HEK293T (cell line): ENCODE data around the gene TLK2.
"Not testable (repeated sequence)": the region's sequence is repeated elsewhere in the genome, so short reads cannot be mapped to it uniquely, and the experiment has no call there.

Experiments used
- ARNT ChIP-seq: fragments of 450-650 bp; IDR thresholded peaks from 2 replicates; pipeline ENCODE4 v1.6.1; 2017; ENCODE audit warnings: mild to moderate bottlenecking
- BHLHE40 ChIP-seq: fragments of 450-650 bp; IDR thresholded peaks from 2 replicates; pipeline ENCODE4 v1.6.1; 2016; ENCODE audit warnings: mild to moderate bottlenecking, moderate library complexity, borderline replicate concordance
- ELF4 ChIP-seq: fragments of 450-650 bp; IDR thresholded peaks from 2 replicates; pipeline ENCODE4 v1.6.1; 2017; ENCODE audit warnings: antibody characterized with exemption
- FOXA1 ChIP-seq: fragments of 450-650 bp; IDR thresholded peaks from 2 replicates; pipeline ENCODE4 v1.6.1; 2016; ENCODE audit warnings: mild to moderate bottlenecking
- FOXK2 ChIP-seq: fragments of 450-650 bp; IDR thresholded peaks from 2 replicates; pipeline ENCODE4 v1.6.1; 2016; ENCODE audit warnings: mild to moderate bottlenecking
- FOXM1 ChIP-seq: fragments of 450-650 bp; IDR thresholded peaks from 2 replicates; pipeline ENCODE4 v1.6.1; 2017; ENCODE audit warnings: mild to moderate bottlenecking, borderline replicate concordance
- L3MBTL2 ChIP-seq: fragments of 450-650 bp; conservative IDR thresholded peaks from 2 replicates; pipeline ENCODE4 v1.6.1; 2016; ENCODE audit warnings: mild to moderate bottlenecking
- LEF1 ChIP-seq: fragments of 450-650 bp; IDR thresholded peaks from 2 replicates; pipeline ENCODE4 v1.6.1; 2017; ENCODE audit warnings: mild to moderate bottlenecking, borderline replicate concordance
- NFRKB ChIP-seq: fragments of 450-650 bp; IDR thresholded peaks from 2 replicates; pipeline ENCODE4 v1.6.1; 2016; ENCODE audit warnings: mild to moderate bottlenecking, moderate library complexity
- PKNOX1 ChIP-seq: fragments of 450-650 bp; IDR thresholded peaks from 2 replicates; pipeline ENCODE4 v1.6.1; 2016
- SP1 ChIP-seq: fragments of 450-650 bp; IDR thresholded peaks from 2 replicates; pipeline ENCODE4 v1.6.1; 2017
- SUZ12 ChIP-seq: fragments of 450-650 bp; IDR thresholded peaks from 2 replicates; pipeline ENCODE4 v1.6.1; 2016; ENCODE audit warnings: mild to moderate bottlenecking
- TARDBP ChIP-seq: fragments of 450-650 bp; IDR thresholded peaks from 2 replicates; pipeline ENCODE4 v1.6.1; 2016
- ZNF384 ChIP-seq: fragments of 450-650 bp; IDR thresholded peaks from 2 replicates; pipeline ENCODE4 v1.6.1; 2016

GRCh38 chr17:62558941-62559340 lies 80.3 kb downstream of the TLK2 start:
- TF ChIP-seq TARDBP, SP1, FOXM1, LEF1, BHLHE40, SUZ12, ARNT, ELF4, NFRKB, FOXK2, PKNOX1, ZNF384, L3MBTL2, FOXA1: not testable (repeated sequence)
